Right hindlimb (tissue), 1 donor: Measurements from ENCODE around the gene RABGAP1.

ENCODE experiments used
- DNase-seq: peaks from one replicate; pipeline ENCODE4 v3.0.0-alpha.2; 2018

The RABGAP1 gene

GRCh38 chr9:123087359-123087888 lies 146.6 kb downstream of the RABGAP1 start:
- DNase-seq, result no peak

GRCh38 chr9:123089040-123089439 lies 148.2 kb downstream of the RABGAP1 start:
- DNase-seq, result no peak

GRCh38 chr9:123089790-123090189 lies 149.0 kb downstream of the RABGAP1 start:
- no peak for DNase-seq

- no peak for DNase-seq
Observed at GRCh38 chr9:123090198-123090896, 149.5 kb downstream of the RABGAP1 start.

GRCh38 chr9:123090956-123091355 lies 150.1 kb downstream of the RABGAP1 start:
- DNase-seq, result no peak

- no peak for DNase-seq
Observed at GRCh38 chr9:123091459-123091858, 150.6 kb downstream of the RABGAP1 start.

GRCh38 chr9:123093141-123093540 lies 152.3 kb downstream of the RABGAP1 start:
- DNase-seq, result no peak

- no peak for DNase-seq
Observed at GRCh38 chr9:123096987-123097386, 156.2 kb downstream of the RABGAP1 start.

- no peak for DNase-seq
Observed at GRCh38 chr9:123097430-123098095, 156.7 kb downstream of the RABGAP1 start.

- no peak for DNase-seq
Observed at GRCh38 chr9:123098096-123098459, 157.3 kb downstream of the RABGAP1 start.

- no peak for DNase-seq
Observed at GRCh38 chr9:123099042-123099441, 158.2 kb downstream of the RABGAP1 start.

GRCh38 chr9:123099548-123099947 lies 158.7 kb downstream of the RABGAP1 start:
- no peak for DNase-seq

GRCh38 chr9:123102375-123103113 lies 161.7 kb downstream of the RABGAP1 start:
- no peak for DNase-seq

GRCh38 chr9:123104807-123105206 lies 164.0 kb downstream of the RABGAP1 start:
- no peak for DNase-seq

GRCh38 chr9:123105490-123105889 lies 164.7 kb downstream of the RABGAP1 start:
- DNase-seq, result no peak

GRCh38 chr9:123107639-123108285 lies 166.9 kb downstream of the RABGAP1 start:
- no peak for DNase-seq

GRCh38 chr9:123108976-123109375 lies 168.2 kb downstream of the RABGAP1 start:
- DNase-seq, result no peak

GRCh38 chr9:123109540-123110279 lies 168.9 kb downstream of the RABGAP1 start:
- DNase-seq, result no peak

- no peak for DNase-seq
Observed at GRCh38 chr9:123111427-123112014, 170.7 kb downstream of the RABGAP1 start.

GRCh38 chr9:123112015-123112975 lies 171.5 kb downstream of the RABGAP1 start:
- DNase-seq, result no peak

- DNase-seq, result no peak
Observed at GRCh38 chr9:123113185-123113584, 172.4 kb downstream of the RABGAP1 start.
